ENCODE data around the gene TCF7L2.

DNA sequence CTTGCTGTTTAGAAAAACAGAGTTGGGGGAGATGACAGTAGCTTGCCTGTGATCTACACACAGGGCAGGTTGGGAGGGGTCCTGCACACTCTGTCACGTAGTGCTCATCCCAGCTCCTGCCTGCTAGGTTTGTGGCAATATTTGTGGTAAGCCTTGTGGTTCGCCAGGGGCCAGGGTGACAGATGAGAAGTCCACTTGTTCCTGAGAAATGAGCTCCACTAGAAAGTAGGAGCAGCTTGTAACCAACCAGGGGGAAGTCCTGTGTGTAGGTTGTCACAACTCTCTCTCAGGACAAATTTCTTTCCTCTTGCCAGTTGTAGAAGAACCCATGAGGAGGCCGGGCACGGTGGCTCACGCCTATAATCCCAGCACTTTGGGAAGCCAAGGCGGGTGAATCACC is 147.0 kb downstream of the TCF7L2 start:
- TF ChIP-seq ZNF384 (IDR thresholded peaks at IDR 0.05; ENCODE audit: low read depth, low read length) (no peak), PHF8 (IDR thresholded peaks at IDR 0.05; ENCODE audit: borderline replicate concordance, low read length) (no peak), MXI1 (IDR thresholded peaks at IDR 0.05; ENCODE audit: low read depth, low read length) (no peak), JUN (IDR thresholded peaks at IDR 0.05; ENCODE audit: borderline replicate concordance, low read depth, low read length) (no peak), JUN (CRISPR knock-in tag; IDR thresholded peaks at IDR 0.05; ENCODE audit: borderline replicate concordance) (no peak), ARID1B (IDR thresholded peaks at IDR 0.05) (no peak), POLR2AphosphoS5 (IDR thresholded peaks at IDR 0.05; ENCODE audit: control insufficient read depth, insufficient read depth, low read depth, low read length) (no peak), SMARCB1 (IDR thresholded peaks at IDR 0.05; ENCODE audit: insufficient read length, low read depth) (no peak), ATF3 (IDR thresholded peaks at IDR 0.05) (no peak), ATF3 (CRISPR knock-in tag; conservative IDR thresholded peaks at IDR 0.05) (no peak), HDAC2 (IDR thresholded peaks at IDR 0.05) (no peak), CHD2 (IDR thresholded peaks at IDR 0.05; ENCODE audit: low read depth, low read length) (no peak)
- TF ChIP-seq, protein P1, sequence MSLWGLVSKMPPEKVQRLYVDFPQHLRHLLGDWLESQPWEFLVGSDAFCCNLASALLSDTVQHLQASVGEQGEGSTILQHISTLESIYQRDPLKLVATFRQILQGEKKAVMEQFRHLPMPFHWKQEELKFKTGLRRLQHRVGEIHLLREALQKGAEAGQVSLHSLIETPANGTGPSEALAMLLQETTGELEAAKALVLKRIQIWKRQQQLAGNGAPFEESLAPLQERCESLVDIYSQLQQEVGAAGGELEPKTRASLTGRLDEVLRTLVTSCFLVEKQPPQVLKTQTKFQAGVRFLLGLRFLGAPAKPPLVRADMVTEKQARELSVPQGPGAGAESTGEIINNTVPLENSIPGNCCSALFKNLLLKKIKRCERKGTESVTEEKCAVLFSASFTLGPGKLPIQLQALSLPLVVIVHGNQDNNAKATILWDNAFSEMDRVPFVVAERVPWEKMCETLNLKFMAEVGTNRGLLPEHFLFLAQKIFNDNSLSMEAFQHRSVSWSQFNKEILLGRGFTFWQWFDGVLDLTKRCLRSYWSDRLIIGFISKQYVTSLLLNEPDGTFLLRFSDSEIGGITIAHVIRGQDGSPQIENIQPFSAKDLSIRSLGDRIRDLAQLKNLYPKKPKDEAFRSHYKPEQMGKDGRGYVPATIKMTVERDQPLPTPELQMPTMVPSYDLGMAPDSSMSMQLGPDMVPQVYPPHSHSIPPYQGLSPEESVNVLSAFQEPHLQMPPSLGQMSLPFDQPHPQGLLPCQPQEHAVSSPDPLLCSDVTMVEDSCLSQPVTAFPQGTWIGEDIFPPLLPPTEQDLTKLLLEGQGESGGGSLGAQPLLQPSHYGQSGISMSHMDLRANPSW (CRISPR knock-in tag; IDR thresholded peaks at IDR 0.05): no peak
